GM19043 (cell line): ENCODE data around the gene SOCS7.

Experiments
- ATAC-seq: cut with Tn5 transposase; IDR thresholded peaks from one replicate; pipeline ENCODE4 v1.9.1; 2021; ENCODE audit warnings: low read depth; ENCODE audit not compliant: unreplicated experiment

Gene SOCS7

DNA sequence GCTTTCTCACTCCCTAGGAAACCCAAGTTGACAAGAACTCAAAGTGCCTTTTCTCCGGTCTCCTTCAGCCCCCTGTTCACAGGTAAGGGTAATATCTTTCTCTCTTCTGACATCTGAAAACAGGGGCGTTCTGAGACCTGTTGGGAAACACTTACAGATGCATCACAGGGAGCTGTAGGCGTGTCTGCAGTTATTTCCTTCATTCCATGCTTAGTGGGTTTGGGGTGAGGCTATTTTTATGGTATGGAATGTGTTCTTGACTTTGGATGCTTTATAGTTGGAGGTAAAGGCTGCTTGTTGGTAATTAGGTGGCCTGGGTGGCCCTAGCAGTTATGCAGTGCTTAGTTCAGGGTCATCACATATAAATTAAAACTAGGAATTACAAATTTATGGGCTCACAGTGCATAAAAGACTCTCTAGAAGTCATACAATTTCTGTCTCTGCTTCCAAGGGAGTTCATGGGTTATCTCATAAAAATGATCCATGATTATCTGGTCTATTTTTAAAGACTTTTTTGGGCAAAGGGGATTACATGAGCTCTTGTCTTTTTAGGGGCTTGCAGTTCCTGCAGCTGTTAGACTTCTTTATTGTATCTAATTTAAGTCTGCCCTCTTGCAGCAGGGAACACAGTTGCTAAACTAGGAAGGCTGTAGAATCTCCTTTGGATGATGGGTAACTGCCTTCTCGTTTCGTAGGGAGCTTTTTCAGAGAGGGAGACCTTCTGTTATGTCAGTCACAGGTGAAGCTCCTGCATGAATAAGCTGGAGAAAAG lies 10.2 kb downstream of the SOCS7 start:
- ATAC-seq = no peak

DNA sequence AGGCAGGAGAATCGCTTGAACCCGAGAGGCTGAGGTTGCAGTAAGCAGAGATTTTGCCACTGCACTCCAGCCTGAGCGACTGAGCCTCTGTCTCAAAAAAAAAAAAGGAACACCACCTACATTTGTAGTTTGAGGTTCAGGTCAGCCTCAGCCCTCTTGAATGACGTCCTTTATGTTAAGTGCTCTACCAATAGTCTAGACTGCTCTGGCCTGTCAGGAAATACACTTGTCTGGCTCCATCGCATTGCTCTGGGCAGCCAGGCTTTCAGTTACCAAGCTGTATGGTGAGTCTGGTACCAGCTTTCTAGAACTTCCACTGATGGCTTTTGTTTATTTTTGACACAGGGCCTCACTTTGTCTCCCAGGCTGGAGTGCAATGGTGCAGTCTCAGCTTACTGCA lies 11.4 kb downstream of the SOCS7 start:
- ATAC-seq = no peak

DNA sequence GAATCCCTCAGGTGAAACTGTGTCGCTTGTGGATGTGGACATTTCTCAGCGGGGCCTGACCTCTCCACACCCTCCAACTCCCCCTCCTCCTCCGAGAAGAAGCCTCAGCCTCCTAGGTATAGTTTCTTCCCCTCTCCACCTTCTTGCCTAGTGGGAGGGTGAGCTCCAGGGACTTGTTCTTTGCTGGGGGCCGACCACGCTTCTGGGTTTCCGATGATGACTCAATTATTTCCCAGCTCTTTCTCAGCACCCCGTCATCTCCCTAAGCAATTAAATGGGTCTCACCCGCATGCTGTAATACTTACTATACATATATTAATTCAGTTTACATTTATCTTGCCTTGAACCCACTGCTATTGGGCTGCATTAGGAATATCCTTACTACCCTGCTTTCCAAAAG lies 13.1 kb downstream of the SOCS7 start:
- ATAC-seq = no peak

DNA sequence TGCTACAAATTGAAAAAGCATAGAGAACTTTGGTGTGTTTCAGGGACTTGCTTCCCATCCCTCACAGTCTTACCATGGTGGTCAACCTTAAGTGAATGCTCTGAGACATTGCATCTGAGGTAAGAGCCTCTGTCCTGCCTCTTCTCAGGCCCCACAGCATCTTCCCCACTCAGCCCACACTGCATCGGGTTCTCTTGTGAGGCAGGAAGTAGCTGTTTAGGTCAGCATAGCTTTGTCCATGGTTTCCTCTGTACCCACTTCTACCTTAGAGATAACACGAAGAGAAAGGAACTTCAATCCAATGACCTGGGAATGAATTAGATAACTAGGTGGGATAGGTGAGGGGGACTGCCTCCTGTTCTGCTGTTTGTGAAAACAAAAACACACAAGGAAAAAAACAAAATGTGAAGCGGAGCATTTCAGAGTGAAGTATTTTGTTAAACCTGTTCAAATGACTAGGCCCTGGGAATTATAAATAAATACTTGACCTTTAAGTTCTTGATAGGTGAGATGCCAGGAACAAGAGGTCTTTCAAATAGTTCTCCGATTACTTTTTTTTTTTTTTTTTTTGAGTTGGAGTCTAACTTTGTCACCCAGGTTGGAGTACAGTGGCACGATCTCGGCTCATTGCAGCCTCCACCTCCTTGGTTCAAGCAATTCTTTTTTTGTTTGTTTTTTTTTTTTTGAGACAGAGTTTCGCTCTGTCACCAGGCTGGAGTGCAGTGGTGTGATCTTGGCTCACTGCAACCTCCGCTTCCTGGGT lies 17.7 kb downstream of the SOCS7 start:
- ATAC-seq = no peak

DNA sequence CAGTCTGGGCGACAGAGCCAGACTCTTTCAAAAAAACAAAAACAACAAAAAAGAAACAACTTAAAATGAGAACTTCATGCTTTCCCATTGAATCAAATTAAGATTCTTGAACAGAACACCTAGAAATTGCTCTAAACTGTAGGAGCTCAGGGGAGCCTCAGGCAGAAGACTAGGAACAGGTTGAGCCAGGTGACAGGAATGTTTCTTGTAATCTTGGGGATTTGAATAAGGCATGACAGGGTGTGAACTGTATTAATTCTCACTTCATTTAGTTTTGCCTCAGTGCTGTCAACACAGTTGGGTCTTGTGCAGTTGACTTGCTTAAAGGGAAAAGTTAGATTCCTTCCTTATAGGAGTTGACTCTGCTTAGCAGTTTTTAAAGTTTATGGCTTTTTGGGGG lies 27.8 kb downstream of the SOCS7 start:
- no peak for ATAC-seq

DNA sequence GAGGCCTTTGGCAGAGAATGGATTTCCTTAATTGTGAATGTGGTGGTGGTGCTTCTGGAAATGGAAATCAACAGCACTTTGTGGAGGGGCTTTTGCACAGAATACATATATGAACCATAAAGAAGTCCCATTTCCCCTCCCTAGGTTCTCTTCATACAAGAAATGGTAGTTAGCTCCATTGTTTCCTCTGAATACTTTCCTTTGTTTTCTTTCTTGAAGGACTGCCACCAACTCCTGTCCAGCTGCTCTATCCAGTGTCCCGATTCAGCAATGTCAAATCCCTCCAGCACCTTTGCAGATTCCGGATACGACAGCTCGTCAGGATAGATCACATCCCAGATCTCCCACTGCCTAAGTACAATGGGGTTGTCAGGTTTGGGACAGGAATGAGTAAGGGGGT lies 43.4 kb downstream of the SOCS7 start:
- no peak for ATAC-seq

DNA sequence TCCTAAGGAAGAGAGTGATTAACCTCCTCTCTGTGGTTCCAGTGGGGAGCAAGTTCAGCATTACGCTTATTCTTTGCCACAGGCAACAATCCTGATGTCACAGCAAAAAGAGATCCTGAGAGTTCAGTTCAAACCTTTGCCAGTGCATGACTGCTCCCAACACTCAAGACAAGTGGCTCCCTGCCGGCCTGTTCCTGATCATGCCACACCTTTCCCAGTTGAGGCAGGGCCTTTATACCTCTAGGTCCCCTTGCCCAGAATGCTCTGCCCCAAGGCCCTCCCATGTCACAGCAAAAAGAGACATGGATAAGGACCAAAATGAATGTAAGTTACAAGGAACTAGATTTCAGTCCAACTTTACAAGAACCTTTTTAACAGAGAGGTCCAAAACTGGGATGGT lies 45.6 kb downstream of the SOCS7 start:
- no peak for ATAC-seq

DNA sequence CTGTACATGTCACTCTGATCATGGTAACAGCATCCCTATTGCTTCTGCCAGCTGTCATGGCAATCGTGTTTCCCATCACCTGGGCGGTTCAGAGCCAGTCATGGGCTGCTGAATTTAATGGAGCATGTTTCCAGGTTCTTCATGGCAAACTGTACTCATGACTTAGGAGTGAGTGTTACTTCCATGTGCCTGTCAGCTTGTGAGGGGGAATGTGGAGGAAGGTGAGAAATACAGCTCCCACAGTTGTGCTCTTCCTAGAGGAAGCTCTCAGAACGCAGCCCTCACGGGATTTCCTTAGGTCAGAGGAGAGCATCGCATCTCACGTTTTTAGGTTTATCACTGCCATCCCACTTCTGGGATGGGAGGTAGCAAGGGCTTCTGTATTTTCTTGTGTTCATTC lies 48.6 kb downstream of the SOCS7 start:
- no peak for ATAC-seq

DNA sequence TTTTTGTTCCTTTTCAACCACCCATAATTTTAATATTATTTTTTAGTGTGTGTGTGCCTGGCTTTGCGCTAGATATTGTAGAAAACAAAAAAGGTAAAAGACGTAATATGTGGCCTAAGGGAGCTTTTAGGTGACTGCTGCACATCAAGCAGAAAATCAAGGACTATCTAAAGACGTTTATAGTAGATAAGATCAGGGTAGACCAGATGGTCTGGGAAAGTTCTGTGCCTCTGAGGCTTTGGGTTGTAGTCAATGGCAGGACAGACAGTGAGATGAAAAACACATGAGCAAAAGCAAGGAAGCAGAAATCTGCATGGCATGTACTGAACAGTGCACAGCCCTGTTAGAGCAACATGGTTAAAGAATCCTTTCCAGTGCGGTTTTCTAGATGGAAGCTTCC lies 49.8 kb downstream of the SOCS7 start:
- ATAC-seq = no peak

DNA sequence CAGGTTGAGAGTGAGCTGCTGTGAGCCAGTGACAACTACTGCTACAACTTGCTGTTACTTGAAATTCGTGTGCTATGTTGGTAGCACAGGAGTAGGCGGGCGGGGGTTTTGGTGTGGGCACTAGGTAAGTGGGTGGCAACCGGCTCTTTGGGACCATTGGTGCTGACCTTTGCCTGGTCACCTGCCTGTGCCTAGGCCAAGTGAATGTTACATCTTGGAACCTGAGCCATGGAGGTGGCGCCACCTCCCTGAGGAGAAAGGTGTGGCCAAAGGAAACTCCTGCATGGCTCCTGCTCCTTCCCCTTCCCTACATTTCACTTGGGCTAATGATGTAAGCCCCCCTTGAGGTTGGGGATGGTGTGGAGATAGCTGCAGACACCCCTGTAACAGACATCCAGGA lies 51.3 kb downstream of the SOCS7 start:
- no peak for ATAC-seq

DNA sequence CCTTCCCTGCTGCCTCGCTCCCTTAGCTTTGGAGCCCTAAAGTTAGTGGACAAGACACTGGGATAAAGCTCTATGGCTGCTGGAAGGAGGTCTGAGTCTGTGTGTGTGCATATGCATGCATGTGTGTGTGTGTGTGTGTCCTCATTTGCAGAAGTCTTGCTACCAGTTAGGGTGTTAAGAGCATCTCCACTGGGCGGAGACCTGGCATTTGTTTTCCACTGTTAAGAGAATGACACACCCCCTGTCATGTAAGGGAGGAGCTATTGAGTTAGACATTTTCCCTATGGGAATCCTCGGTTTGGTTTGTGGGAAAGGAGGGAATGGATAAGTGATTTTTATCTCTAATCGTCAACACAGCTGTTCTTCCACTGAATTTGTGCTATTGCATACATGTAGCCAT lies 51.8 kb downstream of the SOCS7 start:
- no peak for ATAC-seq

DNA sequence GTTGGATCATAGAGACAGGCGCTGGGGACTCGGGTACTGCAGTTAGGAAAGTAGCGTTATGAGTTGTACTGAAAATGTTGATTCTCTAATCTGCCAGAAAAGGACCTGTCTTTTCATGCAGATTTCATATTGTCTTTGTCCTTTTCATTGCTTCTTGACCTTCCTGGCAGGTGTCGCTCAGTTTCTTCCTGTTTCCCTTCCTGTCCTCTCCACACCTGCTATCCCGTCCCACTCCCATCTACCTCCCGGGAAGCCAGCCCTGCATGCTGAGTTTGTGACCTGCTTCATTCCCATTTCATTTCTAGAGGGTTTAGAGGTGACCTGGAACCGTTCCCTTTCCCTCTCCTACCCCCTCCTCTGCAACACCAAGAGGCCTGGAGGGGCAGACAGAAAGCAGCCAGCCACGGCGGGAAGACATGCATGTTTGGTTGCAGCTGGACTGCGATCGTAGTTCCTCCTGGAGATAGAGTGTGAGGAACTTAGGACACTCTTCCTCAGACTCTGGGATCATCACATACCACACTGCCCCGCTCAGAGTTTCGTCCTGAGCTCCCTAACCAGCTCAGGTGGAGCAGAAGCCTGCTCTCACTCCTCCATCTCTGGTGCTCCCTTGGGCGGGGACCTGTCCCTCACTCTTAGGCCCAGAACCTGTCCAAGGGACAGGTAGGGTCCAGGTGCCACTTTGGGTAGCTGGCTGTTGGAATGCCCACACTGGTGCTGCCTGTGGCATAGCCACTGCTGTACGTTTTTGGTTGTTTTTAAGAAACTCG lies 52.7 kb downstream of the SOCS7 start:
- ATAC-seq = no peak

DNA sequence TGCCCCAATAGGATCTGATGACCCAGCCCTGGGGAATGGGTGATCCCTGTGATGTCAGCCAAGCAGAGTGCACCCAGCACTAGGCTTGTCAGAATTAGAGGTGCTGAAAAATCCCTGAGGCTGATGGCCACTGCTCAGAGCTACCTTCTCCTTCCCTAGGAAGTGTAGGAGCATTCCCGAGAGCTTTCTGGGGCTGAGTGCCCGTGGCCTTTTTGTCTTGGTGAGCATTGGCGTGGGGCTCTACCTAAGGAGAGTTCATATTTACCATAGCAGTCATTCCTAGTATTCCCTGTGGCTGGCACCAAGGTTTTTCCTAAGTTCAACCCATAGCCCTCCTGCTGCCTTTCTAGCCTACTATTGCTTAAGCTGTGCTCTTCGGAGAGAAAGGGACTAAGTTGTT lies 54.0 kb downstream of the SOCS7 start:
- ATAC-seq = no peak

DNA sequence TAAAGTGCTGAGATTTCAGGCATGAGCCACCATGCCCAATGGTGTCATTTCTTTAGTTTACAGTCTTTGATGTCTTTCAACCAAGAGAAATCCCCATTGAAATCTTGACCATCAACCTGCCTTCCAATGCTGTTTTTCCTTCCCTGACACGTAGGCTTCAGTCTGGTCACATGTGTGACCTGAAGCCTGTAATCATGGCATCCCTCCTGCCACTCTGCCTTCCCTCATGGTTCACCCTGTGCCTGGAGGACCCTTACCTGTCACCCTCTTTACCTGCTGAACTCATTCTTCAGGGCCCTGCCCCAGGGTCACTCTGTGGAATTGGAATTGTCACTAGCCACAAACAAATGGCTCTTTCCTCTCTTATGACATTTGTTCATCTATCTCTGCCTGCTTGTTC lies 58.6 kb downstream of the SOCS7 start:
- ATAC-seq = no peak

DNA sequence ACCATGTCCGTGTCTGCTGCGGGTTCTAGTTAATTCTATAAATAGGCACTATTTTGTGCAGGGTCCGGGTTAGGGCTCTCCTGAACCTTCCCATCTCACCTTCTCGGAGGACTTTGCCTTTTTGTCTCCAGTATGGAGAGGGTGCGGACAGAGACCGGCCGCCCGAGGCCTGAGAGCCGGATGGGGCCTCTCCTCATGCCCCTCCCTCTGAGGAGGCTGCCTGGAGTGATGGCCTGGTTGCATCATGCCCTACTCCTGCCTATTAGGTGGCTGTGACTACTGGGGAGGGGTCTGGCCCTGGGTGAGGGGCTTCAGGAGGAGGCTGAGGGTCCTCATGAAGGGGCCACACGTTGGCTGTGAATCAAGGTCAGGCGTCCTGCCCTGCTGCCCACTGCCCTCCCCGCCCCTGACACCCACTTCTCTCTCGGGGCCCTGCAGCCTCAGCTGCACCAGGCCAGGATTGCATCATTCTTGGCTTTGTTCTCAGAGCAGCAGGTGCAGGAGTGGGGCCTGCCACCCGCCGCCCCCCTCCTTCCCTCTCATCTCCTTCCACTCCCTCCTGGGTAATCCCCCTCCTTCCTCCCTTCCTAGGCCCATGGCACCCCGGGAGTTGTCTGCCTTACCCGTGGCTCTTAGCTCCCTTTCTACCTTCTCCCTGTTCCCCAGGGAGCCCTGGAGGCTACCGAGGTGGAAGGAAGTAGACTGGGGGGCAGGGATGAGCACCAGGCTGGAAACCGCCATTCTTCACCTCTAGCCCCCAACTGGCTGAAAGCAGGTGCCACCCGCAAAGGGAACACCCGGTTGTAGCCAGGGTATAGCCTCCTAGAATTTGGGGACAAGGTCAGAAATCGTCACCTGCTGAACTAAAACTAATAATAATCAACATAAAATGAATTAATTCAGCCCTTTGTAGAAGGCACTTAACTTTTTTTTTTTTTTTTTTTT lies 63.9 kb downstream of the SOCS7 start:
- no peak for ATAC-seq

DNA sequence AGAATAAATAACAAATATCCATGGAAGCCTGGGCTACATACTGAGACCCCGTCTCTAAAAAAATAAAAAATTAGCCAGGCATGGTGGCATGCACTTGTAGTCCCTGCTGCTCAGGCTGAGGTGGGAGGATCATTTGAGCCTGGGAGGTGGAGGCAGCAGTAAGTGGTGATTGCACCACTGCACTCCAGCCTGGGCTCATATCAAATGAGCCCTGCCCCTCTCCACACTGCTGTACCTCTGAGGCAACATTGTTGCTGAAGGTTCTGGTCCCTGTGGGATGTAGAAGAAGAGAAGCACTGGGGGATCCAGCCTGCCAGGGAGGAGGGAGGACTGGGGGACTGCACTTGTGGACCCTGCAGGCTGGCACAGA lies 65.2 kb downstream of the SOCS7 start:
- no peak for ATAC-seq

DNA sequence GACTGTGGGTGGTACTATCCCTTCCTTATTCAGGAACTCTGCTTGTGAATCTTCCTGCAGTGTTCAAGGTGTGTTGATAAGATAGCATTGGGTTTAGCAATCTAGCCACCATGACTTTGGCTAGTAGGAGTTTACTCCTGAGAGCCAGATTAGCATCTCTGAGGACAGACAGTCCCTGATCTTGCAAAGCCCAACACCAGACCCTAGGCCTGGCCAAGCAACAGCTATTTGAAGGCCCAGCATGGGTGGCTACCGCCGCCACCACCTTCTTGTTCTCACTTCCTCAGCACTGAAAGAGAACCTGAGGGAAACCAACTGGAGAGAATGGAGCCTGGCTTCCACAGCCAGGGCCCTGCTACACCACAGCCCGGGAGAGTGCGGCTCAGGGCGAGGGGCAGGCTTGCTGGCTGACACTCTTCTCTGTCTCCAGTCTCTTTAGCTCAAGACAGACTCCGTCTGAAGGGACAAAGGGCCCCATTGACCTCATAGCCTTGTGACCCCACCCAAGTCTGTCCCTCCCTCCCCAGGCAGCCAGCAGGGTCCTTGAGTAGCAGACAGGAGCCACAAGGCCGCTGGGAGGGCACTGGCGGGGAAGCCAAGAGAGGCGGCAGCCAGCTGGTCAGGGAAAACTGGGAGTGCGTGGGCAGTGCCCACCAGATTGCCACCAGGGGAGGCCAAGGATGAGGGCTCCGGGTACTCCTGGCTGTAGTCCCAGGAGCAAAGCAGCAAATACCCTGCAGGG lies 65.7 kb downstream of the SOCS7 start:
- ATAC-seq = no peak

DNA sequence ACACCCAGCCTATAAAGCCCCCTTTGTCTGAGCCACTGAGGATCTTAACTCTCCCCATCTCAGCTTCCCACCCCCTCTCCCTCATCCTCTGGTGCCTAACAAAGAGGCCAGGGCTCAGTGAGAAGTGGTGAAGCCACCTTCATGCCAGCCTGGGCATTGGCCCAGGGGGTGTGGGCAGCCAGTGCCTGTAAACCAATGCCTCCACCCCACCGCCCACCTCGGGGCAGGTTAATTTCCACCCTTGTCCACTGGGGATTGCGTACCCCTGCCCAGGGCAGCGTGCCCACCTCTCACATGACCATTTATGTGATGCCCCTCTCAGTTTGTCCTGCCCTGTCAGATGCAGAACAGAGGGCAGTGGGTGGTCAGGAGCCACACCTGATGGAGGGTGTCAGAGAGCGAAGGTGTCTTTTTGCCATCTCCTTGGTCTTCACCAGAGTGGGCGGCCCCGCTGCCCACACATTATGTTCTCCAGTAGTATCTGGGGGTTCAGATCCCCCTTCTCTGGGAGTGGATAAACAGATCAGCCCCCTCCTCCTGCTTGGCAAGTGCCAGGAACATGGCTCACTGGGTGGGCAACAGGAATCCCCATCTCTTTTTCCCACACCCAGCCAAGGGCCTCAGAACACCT lies 66.5 kb downstream of the SOCS7 start:
- ATAC-seq = no peak
